HG02970 (cell line): ENCODE data around the gene SEMA4B.
"Not testable (repeated sequence)": the region's sequence is repeated elsewhere in the genome, so short reads cannot be mapped to it uniquely, and the experiment has no call there.

Source experiments
- ATAC-seq: cut with Tn5 transposase; IDR thresholded peaks from one replicate; pipeline ENCODE4 v1.9.1; 2021; ENCODE audit warnings: mild to moderate bottlenecking, moderate library complexity, moderate number of reproducible peaks; ENCODE audit not compliant: unreplicated experiment, low FRiP score

Gene SEMA4B, protein sequence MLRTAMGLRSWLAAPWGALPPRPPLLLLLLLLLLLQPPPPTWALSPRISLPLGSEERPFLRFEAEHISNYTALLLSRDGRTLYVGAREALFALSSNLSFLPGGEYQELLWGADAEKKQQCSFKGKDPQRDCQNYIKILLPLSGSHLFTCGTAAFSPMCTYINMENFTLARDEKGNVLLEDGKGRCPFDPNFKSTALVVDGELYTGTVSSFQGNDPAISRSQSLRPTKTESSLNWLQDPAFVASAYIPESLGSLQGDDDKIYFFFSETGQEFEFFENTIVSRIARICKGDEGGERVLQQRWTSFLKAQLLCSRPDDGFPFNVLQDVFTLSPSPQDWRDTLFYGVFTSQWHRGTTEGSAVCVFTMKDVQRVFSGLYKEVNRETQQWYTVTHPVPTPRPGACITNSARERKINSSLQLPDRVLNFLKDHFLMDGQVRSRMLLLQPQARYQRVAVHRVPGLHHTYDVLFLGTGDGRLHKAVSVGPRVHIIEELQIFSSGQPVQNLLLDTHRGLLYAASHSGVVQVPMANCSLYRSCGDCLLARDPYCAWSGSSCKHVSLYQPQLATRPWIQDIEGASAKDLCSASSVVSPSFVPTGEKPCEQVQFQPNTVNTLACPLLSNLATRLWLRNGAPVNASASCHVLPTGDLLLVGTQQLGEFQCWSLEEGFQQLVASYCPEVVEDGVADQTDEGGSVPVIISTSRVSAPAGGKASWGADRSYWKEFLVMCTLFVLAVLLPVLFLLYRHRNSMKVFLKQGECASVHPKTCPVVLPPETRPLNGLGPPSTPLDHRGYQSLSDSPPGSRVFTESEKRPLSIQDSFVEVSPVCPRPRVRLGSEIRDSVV

DNA sequence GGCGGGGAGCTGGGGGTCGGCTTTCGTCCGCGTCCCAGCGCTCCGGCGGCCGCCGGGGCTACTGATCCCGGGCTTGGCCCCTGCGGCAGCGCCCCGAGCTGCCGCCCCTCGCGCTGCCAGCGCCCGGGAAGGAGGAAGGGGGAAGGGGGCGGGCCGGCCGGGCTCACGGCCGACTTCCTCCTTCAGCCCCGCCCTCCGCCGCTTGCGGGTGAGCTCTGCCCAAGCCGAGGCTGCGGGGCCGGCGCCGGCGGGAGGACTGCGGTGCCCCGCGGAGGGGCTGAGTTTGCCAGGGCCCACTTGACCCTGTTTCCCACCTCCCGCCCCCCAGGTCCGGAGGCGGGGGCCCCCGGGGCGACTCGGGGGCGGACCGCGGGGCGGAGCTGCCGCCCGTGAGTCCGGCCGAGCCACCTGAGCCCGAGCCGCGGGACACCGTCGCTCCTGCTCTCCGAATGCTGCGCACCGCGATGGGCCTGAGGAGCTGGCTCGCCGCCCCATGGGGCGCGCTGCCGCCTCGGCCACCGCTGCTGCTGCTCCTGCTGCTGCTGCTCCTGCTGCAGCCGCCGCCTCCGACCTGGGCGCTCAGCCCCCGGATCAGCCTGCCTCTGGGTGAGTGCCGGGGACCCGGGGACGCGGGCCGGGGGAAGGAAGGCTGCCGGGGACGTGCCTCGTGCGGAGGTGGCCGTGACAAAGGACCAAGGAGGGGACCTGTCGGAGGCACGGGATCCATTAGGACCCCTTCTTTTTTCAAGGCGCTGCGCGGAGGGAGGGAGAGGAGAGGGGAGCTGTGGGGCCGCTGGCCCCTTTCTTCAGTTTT is at the start of gene SEMA4B:
Gene SEMA4B, plus strand, starts transcription at position 201 of the 814 bp plus-strand sequence. Its CDS starts 249 bp downstream, at position 450.
- no peak for ATAC-seq

DNA sequence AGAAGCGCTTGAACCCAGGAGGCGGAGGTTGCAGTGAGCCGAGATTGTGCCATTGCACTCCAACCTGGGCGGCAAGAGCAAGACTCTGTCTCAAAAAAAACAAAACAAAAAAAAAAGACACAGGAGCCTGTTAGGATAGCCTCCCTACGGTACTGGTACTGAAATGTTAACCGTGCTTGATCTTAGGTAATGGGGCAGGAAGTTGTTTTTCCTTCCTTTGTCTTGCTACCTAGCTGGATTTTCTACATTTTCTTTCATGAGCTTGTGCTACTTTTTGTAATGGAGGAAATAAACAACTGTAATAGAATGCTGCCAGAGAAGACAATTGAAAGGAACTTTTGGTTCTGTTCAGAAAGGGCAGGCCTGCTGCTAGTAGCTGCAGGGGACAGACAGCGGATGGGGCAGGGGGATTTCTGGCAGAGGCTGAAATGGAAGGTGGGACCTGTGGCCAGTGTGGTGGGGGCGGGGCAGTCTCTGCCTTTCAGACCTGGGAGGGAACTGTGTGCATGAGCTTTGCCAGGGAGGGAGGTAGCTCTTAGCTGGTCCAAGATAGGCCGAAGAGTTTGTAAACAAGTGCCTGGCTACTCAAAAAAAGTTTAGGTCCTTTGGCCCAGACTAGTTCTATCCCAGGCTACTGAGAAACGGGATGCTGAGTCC is 49.0 kb upstream of the SEMA4B start:
- ATAC-seq, result no peak

DNA sequence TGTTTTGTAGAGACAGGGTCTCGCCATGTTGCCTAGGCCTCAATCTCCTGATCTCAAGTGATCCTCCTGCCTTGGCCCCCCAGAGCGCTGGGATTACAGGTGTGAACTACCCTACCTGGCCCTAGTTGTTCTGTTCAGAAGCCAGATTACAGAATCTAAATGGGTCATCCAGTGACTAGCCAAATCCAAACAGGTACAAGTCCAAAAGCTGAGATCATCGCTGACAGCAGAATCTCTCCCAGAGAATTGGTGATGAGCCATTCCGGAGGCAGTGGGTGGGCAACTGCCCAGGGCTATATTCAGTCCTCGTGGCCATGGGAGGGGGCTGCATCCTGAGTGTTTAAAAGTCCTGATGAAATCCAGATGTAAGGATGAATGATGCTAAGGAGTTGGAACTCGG is 47.5 kb upstream of the SEMA4B start:
- ATAC-seq, result no peak

DNA sequence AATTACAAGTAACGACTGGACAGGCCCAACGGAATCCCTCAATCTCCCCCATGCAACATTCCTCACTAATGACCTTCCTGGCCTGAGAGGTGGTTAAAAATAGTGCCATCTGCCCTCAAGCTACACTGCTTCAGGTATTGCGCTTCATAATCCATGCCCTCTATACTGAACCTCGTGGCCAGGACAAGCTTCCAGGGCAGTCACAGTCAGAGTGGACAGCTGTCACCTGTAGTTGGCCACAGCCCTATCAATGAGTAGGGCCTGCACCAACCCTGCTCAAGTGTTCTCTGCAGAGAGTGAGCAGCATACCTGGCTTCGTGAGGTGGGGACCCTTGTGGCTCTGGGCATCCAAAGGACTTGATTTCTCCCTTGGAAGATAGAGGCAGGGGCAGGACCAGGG is 46.9 kb upstream of the SEMA4B start:
- no peak for ATAC-seq

DNA sequence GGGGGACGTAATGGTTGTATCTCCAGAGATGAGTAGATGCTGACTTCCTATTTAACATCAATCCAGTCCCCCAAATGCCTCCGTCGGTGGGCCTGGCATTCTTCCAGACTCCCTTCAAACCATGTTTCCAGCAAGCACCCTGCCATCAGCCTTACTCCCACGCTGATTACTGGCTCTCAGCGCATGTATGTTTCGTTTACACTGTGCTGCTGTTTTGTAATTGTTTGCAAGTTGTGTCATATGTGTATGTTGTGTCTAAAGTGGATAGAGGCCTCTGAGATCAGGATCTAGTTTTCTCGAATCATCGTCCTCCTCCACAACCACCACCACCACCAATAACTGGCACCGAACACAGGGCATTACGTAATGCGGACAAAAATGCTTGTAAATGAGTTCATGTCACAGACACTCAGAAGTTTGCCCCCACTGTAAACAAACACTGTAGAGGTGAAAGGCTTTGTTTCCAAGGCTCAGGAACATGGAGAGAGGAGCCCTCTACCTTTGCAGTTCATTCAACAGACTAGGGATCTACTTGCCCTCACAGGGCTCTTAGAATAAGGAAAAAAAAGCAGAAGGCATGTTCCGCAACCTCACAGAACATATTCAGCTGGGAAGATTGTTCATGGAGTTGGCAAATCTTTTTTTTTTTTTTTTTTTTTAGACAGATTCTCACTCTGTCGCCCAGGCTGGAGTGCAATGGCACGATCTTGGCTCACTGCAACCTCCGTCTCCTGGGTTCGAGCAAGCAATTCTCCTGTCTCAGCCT is 46.1 kb upstream of the SEMA4B start:
- ATAC-seq, result no peak

DNA sequence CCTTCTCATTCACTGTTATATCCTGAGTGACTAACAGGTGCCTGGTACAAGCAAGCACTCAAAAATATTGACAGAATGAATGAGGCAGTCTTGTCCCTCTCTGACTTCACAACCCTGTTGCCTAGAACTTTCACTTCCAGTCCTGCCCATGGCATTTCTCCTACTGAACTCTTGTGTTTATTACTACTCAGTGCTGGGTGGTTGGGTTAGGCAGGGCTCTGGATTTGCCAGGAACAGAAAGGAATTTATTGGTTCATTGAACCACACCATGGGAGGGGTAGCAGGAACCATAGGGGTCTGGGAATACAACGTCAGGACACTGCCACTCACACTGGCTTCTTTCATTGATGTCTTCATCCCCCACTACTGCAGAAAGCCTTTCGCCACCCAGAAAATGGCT is 41.9 kb upstream of the SEMA4B start:
- no peak for ATAC-seq

DNA sequence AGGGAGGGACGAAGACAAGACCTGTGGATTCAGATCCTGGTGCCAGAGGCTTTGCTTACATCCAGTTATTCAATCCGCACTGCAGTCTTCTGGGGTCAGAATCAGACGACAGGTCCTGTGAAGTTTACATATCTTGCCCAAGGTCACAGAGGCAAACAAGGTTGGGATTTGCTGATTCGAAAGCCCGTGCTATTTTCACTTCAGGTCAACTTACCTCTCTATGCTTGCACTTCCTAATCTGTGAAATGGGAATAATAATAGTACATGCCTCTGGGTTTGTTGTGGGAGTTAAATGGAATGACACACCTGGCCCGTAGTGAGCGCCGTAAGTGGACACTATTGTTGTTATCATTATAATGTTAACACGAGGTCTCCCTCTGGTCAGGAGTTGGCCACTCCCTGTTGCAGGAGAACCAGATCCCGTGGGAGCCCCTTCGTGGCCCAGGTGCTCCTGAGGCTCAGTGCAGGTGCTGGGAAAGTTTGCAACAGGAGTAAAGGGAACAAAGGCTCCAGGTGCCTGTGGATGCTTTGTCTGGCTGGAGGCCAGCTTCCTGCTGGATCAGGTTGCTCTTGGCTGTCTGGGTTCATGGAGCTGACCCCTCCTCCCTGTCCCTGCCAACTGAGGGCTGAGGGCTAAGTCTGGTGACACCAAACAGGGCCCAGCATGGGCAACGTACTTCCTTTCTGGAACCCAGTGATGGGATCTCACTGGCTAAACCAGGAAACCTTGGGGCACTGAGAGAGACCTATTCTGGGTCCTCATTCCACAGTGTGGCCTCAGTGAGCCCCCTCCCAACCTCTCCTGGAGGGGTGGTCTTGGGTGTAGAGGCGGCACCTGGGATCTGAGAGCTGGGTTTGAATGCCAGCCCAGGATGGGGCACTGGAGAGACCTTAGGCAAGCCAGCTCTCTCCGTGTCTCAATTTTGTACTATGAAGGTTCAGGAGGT is 40.1 kb upstream of the SEMA4B start:
- no peak for ATAC-seq

DNA sequence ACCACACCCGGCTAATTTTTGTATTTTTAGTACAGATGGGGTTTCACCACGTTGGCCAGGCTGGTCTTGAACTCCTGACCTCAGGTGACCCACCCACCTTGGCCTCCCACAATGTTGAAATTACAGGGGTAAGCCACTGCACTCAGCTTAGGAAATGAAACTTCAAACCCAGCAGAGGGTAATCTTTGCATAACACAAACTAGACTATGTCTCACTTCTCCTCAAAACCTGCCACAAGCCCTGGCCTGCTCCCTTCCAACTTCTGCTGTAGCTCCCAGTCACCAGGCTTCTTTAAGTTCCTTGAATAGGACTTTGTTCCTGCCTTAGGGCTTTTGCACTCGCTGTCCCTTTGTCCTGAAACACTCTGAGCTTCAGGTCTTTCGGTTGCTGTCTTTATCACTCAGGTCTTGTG is 39.2 kb upstream of the SEMA4B start:
- ATAC-seq, result no peak

DNA sequence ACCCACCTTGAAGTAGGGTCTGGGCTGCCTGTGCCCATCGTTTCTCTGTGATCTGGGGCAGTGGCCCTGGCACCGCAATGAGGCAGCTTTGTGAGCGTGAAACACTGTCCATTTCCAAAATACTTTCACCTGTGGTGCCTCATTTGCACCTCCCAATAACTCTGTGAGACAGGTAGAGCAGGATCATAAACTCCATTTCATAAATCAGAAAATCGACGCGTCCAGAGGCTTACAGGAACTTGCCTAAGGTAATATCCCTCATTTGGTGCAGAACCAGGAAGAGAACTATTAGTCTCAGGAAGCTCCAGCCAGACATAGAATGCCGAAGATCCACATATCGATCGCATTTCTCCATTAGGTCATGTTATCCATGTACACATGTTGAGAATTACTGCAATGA is 38.2 kb upstream of the SEMA4B start:
- no peak for ATAC-seq

DNA sequence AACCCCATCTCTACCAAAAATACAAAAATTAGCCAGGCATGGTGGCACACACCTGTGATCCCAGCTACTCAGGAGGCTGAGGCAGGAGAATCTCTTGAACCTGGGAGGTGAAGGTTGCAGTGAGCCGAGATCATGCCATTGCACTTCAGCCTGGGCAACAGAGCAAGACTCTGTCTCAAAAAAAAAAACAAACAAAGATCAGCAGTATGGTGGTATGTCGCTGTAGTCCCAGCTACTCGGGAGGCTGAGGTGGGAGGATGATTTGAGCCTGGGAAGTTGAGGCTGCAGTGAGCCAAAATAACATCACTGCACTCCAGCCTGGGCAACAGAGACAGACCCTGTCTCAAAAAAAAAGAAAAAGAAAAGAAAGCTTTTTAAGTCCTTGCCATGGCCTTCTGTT is 36.9 kb upstream of the SEMA4B start:
- ATAC-seq, result not testable (repeated sequence)

DNA sequence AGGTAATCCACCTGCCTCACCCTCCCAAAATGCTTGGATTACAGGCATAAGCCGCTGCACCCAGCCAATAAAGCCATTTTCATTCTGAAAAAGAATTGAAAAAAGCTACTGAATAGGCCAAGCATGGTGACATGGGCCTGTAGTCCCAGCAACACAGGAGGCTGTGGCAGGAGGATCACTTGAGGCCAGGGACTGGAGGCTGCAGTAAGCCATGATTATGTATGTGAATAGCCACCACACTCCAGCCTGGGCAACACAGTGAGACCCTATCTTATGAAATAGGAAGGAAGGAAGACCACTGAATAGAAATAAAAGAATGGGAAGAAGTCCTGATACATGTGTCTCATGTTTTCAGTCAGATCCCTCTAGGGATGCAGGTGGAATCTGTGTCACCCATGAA is 36.0 kb upstream of the SEMA4B start:
- no peak for ATAC-seq

DNA sequence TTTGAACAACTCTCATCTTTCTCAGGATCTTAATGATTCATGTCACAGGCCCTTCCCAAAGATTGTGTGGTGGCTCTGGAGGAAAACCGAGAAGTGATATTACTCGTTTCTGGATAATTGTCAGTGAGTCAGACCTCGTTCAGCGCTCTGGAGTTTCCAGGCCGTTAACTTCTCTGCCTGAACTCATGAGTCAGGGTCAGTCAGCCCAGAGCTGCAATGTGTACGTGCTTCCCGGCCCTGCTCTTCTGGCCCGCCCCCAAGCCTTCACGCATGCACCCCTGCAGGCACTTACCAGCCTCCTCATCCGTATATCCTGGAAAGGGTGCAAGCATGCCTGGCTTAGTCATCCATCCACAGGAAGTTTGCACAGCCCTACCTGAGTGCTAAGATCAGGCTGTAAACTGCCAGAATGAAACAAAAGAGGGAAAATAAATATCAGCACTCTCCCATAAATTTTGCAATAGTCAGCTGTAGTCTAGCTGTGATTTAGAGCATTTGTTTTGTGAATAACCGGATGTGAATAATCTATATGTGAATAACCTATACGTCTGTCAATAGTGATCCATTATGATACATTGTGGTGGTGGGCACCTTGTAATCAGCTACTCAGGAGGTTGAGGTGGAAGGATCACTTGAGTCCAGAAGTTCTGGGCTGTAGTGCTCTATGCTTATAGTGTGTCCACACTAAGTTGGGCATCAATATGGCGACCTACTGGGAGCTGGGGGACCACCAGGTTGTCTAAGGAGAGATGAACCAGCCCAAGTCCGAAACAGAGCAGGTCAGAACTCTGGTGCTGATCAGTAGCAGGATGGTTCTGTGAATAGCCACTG is 35.3 kb upstream of the SEMA4B start:
- no peak for ATAC-seq

DNA sequence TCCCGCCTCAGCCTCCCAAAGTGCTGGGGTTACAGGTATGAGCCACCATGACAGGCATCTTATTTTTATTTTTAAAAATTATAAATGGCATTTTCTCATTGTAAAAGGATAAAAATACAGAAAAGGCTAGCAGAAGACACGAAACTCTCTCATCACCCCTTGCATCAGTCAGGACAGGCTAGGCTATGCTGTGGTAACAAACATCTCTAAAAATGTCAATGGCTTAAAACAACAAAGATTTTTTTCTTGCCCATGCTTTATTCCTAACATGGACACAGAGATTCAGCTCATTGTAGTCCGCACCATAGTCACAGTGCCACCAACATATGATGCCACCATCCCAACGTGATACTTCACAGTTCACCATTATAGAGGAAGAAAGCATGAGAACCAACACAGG is 34.0 kb upstream of the SEMA4B start:
- ATAC-seq, result no peak

DNA sequence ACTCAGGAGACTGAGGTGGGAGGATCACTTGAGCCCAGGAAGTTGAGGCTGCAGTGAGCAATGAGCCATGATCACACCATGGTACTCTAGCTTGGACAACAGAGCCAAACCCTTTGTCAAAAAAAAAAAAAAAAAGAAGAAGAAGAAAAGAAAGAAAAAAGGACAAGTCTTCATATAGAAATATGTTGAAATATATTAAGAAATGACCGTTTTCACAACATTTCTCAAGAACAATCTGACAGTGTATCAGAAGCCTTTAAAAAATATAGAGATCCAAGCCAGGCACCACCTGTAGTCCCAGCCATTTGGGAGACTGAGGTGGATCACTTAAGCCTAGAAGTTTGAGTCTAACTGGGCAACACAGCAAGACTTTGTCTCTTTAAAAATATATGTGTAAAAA is 29.5 kb upstream of the SEMA4B start:
- ATAC-seq, result no peak

DNA sequence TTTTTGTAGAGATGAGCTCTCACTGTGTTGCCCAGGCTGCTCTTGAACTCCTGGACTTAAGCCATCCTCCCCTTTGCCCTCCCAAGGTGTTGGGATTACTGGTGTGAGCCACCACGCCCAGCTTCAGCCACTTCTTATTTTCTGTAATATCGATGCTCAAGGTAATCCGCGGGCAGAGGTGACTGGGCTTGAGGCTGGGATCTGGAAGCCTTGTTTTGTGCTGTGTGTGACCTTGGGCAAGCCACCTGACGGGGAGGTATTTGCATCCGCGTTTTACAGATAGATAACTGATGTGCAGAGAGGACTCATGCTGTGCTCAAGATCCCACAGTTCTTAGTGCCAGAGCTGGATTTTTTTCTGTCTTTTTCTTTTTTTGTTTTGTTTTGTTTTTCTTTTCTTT is 27.8 kb upstream of the SEMA4B start:
- ATAC-seq, result no peak

DNA sequence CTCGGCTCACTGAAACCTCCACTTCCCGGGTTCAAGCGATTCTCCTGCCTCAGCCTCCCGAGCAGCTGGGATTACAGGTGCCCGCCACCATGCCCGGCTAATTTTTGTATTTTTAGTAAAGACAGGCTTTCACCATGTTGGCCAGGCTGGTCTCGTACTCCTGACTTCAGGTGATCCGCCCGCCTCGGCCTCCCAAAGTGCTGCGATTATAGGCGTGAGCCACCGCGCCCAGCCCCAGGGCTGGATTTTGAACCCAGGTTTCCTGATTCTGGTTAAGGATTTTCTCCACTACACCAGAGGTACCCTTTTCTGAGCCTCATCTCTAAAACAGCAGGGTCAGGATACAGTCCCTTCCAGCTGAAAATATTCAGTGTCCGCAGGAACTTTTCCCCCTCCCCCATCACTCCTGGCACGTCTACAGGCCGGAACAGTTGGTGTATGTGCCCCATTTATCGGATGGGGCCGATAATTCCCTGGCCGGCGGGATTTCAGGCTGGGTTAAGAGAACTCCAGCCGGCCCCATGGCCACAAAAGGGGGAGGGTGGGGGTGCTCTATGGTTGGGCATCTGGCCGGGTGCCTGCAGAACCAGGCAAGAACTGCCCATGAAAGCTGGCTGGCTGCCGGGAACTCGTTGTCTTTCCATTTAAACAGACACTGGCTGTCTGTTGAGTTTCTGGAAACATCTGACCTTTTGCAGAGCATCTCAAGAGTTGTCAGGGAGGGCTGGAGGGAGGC is 26.8 kb upstream of the SEMA4B start:
- no peak for ATAC-seq

DNA sequence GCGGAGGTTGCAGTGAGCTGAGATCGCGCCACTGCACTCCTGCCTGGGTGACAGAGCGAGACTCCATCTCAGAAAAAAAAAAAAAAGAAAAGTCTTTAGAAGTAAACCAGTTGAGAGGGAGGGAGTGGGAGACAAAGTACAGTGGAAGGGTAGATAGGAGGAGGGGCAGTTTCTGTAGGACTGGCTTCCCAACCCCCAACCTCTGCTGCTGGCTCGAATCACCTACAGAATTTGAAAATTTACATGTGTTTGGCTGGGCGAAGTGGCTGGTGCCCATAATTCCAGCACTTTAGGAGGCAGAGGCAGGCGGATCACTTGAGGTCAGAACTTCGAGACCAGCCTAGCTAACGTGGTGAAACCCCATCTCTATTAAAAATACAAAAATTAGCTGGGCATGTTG is 24.1 kb upstream of the SEMA4B start:
- no peak for ATAC-seq
